Measurements from ENCODE around the gene MFAP1.
A peak's percentile ranks its signal among the peaks of the same experiment; 100 is the strongest.
"Not testable (repeated sequence)": the region's sequence is repeated elsewhere in the genome, so short reads cannot be mapped to it uniquely, and the experiment has no call there.

The MFAP1 gene
- 42.9 to 52.7 (median 46.8) reads per million in 4 experiments for total RNA-seq

- peak; percentile 83 for DNase-seq
Observed at GRCh38 chr15:43824302-43825246, at the start of gene MFAP1. Gene MFAP1, minus strand, starts transcription at chr15:43824690. Its CDS starts 121 bp downstream, at chr15:43824569.

GRCh38 chr15:43873651-43874050, 49.2 kb upstream of the MFAP1 start:
- DNase-seq = no peak

- DNase-seq = no peak
Observed at GRCh38 chr15:43872416-43873020, 48.0 kb upstream of the MFAP1 start.

- no peak for DNase-seq
Observed at GRCh38 chr15:43871835-43872234, 47.3 kb upstream of the MFAP1 start.

- no peak for DNase-seq
Observed at GRCh38 chr15:43868406-43868805, 43.9 kb upstream of the MFAP1 start.

GRCh38 chr15:43867096-43867495, 42.6 kb upstream of the MFAP1 start:
- no peak for DNase-seq

- not testable (repeated sequence) for DNase-seq
Observed at GRCh38 chr15:43866636-43867035, 42.1 kb upstream of the MFAP1 start.

GRCh38 chr15:43859546-43859945, 35.1 kb upstream of the MFAP1 start:
- DNase-seq = no peak

- DNase-seq = no peak
Observed at GRCh38 chr15:43854801-43855200, 30.3 kb upstream of the MFAP1 start.

- no peak for DNase-seq
Observed at GRCh38 chr15:43852607-43853006, 28.1 kb upstream of the MFAP1 start.

- DNase-seq = no peak
Observed at GRCh38 chr15:43851251-43851650, 26.8 kb upstream of the MFAP1 start.

- DNase-seq = no peak
Observed at GRCh38 chr15:43845421-43845820, 20.9 kb upstream of the MFAP1 start.

- not testable (repeated sequence) for DNase-seq
Observed at GRCh38 chr15:43832485-43832884, 8.0 kb upstream of the MFAP1 start.

- DNase-seq = not testable (repeated sequence)
Observed at GRCh38 chr15:43831519-43832052, 7.1 kb upstream of the MFAP1 start.

- DNase-seq = not testable (repeated sequence)
Observed at GRCh38 chr15:43830691-43831275, 6.3 kb upstream of the MFAP1 start.

GRCh38 chr15:43829951-43830540, 5.6 kb upstream of the MFAP1 start:
- DNase-seq = not testable (repeated sequence)

GRCh38 chr15:43828061-43828657, 3.7 kb upstream of the MFAP1 start:
- no peak for DNase-seq

- DNase-seq = peak; percentile 44
Observed at GRCh38 chr15:43826508-43827341, 2.2 kb upstream of the MFAP1 start, which contains the start of gene WDR76. Gene WDR76, plus strand, starts transcription at chr15:43827002. Its CDS starts 31 bp downstream, at chr15:43827033.

- DNase-seq = no peak
Observed at GRCh38 chr15:43826029-43826507, 1.6 kb upstream of the MFAP1 start.

- DNase-seq = not testable (repeated sequence)
Observed at GRCh38 chr15:43825305-43825704, 815 bp upstream of the MFAP1 start.

- DNase-seq = no peak
Observed at GRCh38 chr15:43821505-43821904, 3.0 kb downstream of the MFAP1 start.

All from effector CD8-positive, alpha-beta T cell (primary cell).